SK-N-SH (cell line): ENCODE measurements around the gene SLC12A5. TPM values are rescaled to one million over a fixed set of nuclear protein-coding genes. Genes with fewer than 3 reads are reported as not detected.

Experiments used
- CTCF ChIA-PET: fragments of 300-600, 350-600 bp; formaldehyde crosslinking; extraction: SDS; loops from one replicate; lab custom pipeline; 2021; lab: Yijun Ruan, JAX
- POLR2A ChIA-PET: fragments of 350-600 bp; sonication (Branson Sonifier 250); formaldehyde crosslinking; extraction: SDS; loops from one replicate; lab custom pipeline; 2020; ENCODE audit warnings: antibody characterized with exemption, inconsistent platforms; lab: Yijun Ruan, JAX
- DNase-seq: peaks from one replicate; pipeline ENCODE4 v3.0.0; 2012
- H2AFZ ChIP-seq: fragments of 200-600 bp; sonication (generic); 2 replicates; pipeline ENCODE4 v1.8.1; 2016; ENCODE audit warnings: antibody characterized with exemption, mild to moderate bottlenecking, low read depth
- H3F3A ChIP-seq: fragments of 200-600 bp; sonication (generic); replicated peaks from 2 replicates; pipeline ENCODE3; 2016; ENCODE audit warnings: antibody characterized with exemption, mild to moderate bottlenecking; ENCODE audit not compliant: insufficient read depth
- H3K27ac ChIP-seq, 2 experiments: fragments of 200-500 bp in 1 of 2; fragments of 200-600 bp in 1 of 2; sonication (Bioruptor generic) in 1 of 2; sonication (generic), shearing (Covaris generic) in 1 of 2; 2 replicates each; pipeline versions ENCODE4 v1.5.1 to v1.6.1; 2014 to 2016; ENCODE audit warnings: low read depth in 2 of 2, inconsistent platforms in 1 of 2, low read length in 1 of 2, mild to moderate bottlenecking in 1 of 2, mixed read lengths in 1 of 2
- H3K27me3 ChIP-seq: fragments of 200-600 bp; sonication (generic), shearing (Covaris generic); 2 replicates; pipeline ENCODE4 v1.6.1; 2016; ENCODE audit warnings: mixed run types; ENCODE audit not compliant: insufficient read depth
- H3K36me3 ChIP-seq, 2 experiments: fragments of 200-500 bp in 1 of 2; fragments of 200-600 bp in 1 of 2; sonication (Bioruptor generic) in 1 of 2; sonication (generic) in 1 of 2; replicated peaks in 1 of 2; 2 replicates each; pipeline versions ENCODE3 to v1.5.1; 2014 to 2016; ENCODE audit warnings: low read length in 1 of 2, mild to moderate bottlenecking in 1 of 2; ENCODE audit not compliant: insufficient read depth in 2 of 2, control insufficient read depth in 1 of 2
- H3K4me1 ChIP-seq, 2 experiments: fragments of 200-500 bp in 1 of 2; fragments of 200-600 bp in 1 of 2; sonication (Bioruptor generic) in 1 of 2; sonication (generic), shearing (Covaris generic) in 1 of 2; 2 replicates each; pipeline versions ENCODE4 v1.5.1 to v1.6.1; 2014 to 2016; ENCODE audit warnings: low read depth in 1 of 2, low read length in 1 of 2, mixed run types in 1 of 2; ENCODE audit not compliant: insufficient read depth in 2 of 2, control insufficient read depth in 1 of 2
- H3K4me2 ChIP-seq: fragments of 200-600 bp; sonication (generic), shearing (Covaris generic); 2 replicates; pipeline ENCODE4 v1.6.1; 2017; ENCODE audit warnings: mixed run types
- H3K4me3 ChIP-seq, 2 experiments: fragments of 200-500 bp in 1 of 2; fragments of 200-600 bp in 1 of 2; sonication (Bioruptor generic) in 1 of 2; sonication (generic), shearing (Covaris generic) in 1 of 2; 2 replicates each; pipeline versions ENCODE4 v1.5.1 to v1.8.1; 2014 to 2016; ENCODE audit warnings: low read depth in 2 of 2, inconsistent platforms in 1 of 2, low read length in 1 of 2, mild to moderate bottlenecking in 1 of 2, mixed read lengths in 1 of 2, moderate library complexity in 1 of 2
- H3K79me2 ChIP-seq: fragments of 200-600 bp; sonication (generic); 2 replicates; pipeline ENCODE4 v1.8.1; 2017; ENCODE audit warnings: mild to moderate bottlenecking; ENCODE audit not compliant: insufficient read depth
- H3K9ac ChIP-seq: fragments of 200-600 bp; sonication (generic); 2 replicates; pipeline ENCODE4 v1.6.1; 2017; ENCODE audit warnings: mixed run types
- H3K9me2 ChIP-seq: fragments of 200-600 bp; sonication (generic); 2 replicates; pipeline ENCODE4 v1.6.1; 2017; ENCODE audit warnings: mixed run types
- H3K9me3 ChIP-seq: fragments of 200-600 bp; sonication (generic); 2 replicates; pipeline ENCODE4 v1.6.1; 2017; ENCODE audit warnings: mixed run types, mild to moderate bottlenecking, moderate library complexity
- H4K20me1 ChIP-seq: fragments of 200-600 bp; sonication (generic); 2 replicates; pipeline ENCODE4 v1.6.1; 2017; ENCODE audit warnings: mild to moderate bottlenecking, mixed run types; ENCODE audit not compliant: insufficient read depth
- CHD2 ChIP-seq: fragments of 150-350 bp; IDR thresholded peaks from 2 replicates; pipeline ENCODE4 v1.6.1; 2018; ENCODE audit warnings: low read length; ENCODE audit not compliant: partially characterized antibody
- EZH2phosphoT487 ChIP-seq: fragments of 200-600 bp; sonication (generic); IDR thresholded peaks from 2 replicates; pipeline ENCODE4 v1.6.1; 2017; ENCODE audit warnings: low read depth, mixed run types, mild to moderate bottlenecking, antibody characterized with exemption, moderate library complexity, borderline replicate concordance
- GABPA ChIP-seq: IDR thresholded peaks from 2 replicates; pipeline ENCODE4 v1.4.0; 2012; ENCODE audit warnings: low read depth, mild to moderate bottlenecking
- GATA2 ChIP-seq: sonication (generic); formaldehyde crosslinking; IDR thresholded peaks from 2 replicates; pipeline ENCODE4 v1.5.0; 2020; ENCODE audit warnings: mild to moderate bottlenecking, missing genetic modification reagents
- JUND ChIP-seq: IDR thresholded peaks from 2 replicates; pipeline ENCODE4 v1.4.0; 2012
- MEF2A ChIP-seq: IDR thresholded peaks from 2 replicates; pipeline ENCODE4 v1.4.0; 2012; ENCODE audit warnings: low read depth, borderline replicate concordance
- MXI1 ChIP-seq: IDR thresholded peaks from 2 replicates; pipeline ENCODE4 v1.6.1; 2012; ENCODE audit warnings: mild to moderate bottlenecking, low read depth, low read length, improper control_type of control experiment
- NFIC ChIP-seq: IDR thresholded peaks from 2 replicates; pipeline ENCODE4 v1.4.0; 2012; ENCODE audit warnings: borderline replicate concordance
- SIN3A ChIP-seq: IDR thresholded peaks from 2 replicates; pipeline ENCODE4 v1.6.1; 2012; ENCODE audit warnings: low read depth, mild to moderate bottlenecking, low read length, moderate library complexity, borderline replicate concordance
- TAF1 ChIP-seq: IDR thresholded peaks from 2 replicates; pipeline ENCODE4 v1.6.1; 2012; ENCODE audit warnings: low read depth, mild to moderate bottlenecking, low read length, moderate library complexity, borderline replicate concordance
- YY1 ChIP-seq: IDR thresholded peaks from 2 replicates; pipeline ENCODE4 v1.4.0; 2012; ENCODE audit warnings: low read depth, mild to moderate bottlenecking
- WGBS: methylation state at CpG from one replicate; pipeline ENCODE4 v1.1.6; 2017; ENCODE audit warnings: low lambda C conversion rate; 5-methylcytosine and 5-hydroxymethylcytosine counted together
- polyA plus RNA-seq, 3 experiments: library from polyadenylated mRNA; depleted of rRNA; stranded (reverse); fragments of >200 nt; gene quantifications; 2 replicates each; pipeline ENCODE4 v1.2.3, GENCODE V29; 2012
- TF ChIP-seq, protein P1 (sequence below): fragments of 150-350 bp; IDR thresholded peaks from 2 replicates; pipeline ENCODE4 v1.6.1; 2016; ENCODE audit warnings: mild to moderate bottlenecking, low read depth, low read length
- TF ChIP-seq, protein P2 (sequence below): IDR thresholded peaks from 2 replicates; pipeline ENCODE4; 2012
- TF ChIP-seq, protein P3 (sequence below): IDR thresholded peaks from 2 replicates; pipeline ENCODE4 v1.4.0; 2012; ENCODE audit warnings: low read depth, borderline replicate concordance
- TF ChIP-seq, protein P4 (sequence below): fragments of 150-350 bp; IDR thresholded peaks from 2 replicates; pipeline ENCODE4 v1.6.1; 2017; ENCODE audit warnings: antibody characterized with exemption, low read length, low read depth, borderline replicate concordance
- TF ChIP-seq, protein P5 (sequence below): IDR thresholded peaks from 2 replicates; pipeline ENCODE4 v1.4.0; 2012; ENCODE audit warnings: low read depth, borderline replicate concordance

The SLC12A5 gene
- polyA plus RNA-seq, 1 of the 3 experiments (the other 2 are of a cell fraction) = 19.9 TPM

DNA sequence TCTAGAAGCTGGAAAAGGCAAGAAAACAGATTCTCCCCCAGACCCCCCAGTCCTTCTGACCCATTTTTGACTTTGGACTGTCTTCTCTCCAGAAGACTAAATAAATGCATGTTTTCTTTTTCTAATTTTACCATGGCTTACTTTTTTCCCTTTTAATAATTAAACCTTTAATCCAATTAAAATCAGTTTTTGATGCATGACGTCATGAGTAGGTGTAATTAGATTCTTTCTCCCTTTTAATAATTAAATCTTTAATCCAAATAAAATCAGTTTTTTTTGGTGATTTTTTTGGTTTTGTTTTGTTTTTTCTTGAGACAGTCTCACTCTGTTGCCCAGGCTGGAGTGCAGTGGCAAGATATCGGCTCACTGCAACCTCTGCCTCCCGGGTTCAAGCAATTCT lies 73.9 kb downstream of the SLC12A5 start:
- H3K27me3 ChIP-seq = no peaks in the 10 kb centered on the region; the same call in 1 of the 2 replicates
- H4K20me1 ChIP-seq = no peaks in the 10 kb centered on the region
- H3K4me1 ChIP-seq = no peaks in the 10 kb centered on the region
- H3K79me2 ChIP-seq = no peaks in the 10 kb centered on the region
- no peaks in the 10 kb centered on the region for H3K36me3 ChIP-seq
- no peak overlapping the region for H3K27ac ChIP-seq
- H3K9ac ChIP-seq = no peak overlapping the region
- no peaks in the 10 kb centered on the region for H3F3A ChIP-seq
- WGBS = 19% methylated on average over 3 of the region's 3 CpGs
- no peaks in the 10 kb centered on the region for H3K9me2 ChIP-seq
- POLR2A ChIA-PET = no interaction called here
- no peak overlapping the region for H3K4me2 ChIP-seq
- no peaks in the 10 kb centered on the region for H3K9me3 ChIP-seq
- CTCF ChIA-PET = no interaction called here
- TF ChIP-seq SIN3A (no peak), GABPA (no peak), YY1 (no peak), EZH2phosphoT487 (no peak), MEF2A (no peak), NFIC (no peak)
- TF ChIP-seq, protein P1, sequence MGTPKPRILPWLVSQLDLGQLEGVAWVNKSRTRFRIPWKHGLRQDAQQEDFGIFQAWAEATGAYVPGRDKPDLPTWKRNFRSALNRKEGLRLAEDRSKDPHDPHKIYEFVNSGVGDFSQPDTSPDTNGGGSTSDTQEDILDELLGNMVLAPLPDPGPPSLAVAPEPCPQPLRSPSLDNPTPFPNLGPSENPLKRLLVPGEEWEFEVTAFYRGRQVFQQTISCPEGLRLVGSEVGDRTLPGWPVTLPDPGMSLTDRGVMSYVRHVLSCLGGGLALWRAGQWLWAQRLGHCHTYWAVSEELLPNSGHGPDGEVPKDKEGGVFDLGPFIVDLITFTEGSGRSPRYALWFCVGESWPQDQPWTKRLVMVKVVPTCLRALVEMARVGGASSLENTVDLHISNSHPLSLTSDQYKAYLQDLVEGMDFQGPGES = no peak
- H3K4me3 ChIP-seq = no peak overlapping the region
- DNase-seq = no peak
- H2AFZ ChIP-seq = no peak overlapping the region

DNA sequence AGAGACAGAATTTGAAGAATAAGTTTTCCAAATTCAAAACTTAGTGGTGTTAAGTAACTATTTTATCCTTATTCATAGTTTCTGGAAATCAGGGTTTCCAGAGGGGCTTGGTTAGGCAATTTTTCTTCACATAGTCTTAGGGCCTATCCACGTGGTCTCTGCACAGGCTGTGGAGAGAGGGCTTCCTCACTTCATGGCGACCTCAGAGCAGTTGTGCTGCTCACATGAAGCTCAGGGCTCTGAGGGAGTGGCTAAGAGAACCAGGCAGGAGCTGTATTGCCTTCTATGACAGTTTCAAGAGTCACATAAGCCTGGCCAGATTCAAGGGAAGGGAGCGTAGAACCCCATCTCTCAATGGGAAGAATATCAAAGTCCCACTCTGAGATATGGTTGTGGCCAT lies 75.2 kb downstream of the SLC12A5 start:
- Histone ChIP-seq H3K27me3 (peaks cover 4% of the 10 kb centered on the region), H3K4me3 (no peak overlapping the region), H4K20me1 (no peaks in the 10 kb centered on the region), H3K4me2 (no peak overlapping the region), H3K79me2 (no peaks in the 10 kb centered on the region), H3K9me3 (no peaks in the 10 kb centered on the region), H3K27ac (no peak overlapping the region), H3K36me3 (no peaks in the 10 kb centered on the region), H3K4me1 (no peaks in the 10 kb centered on the region), H3K9ac (no peak overlapping the region), H3F3A (no peaks in the 10 kb centered on the region), H2AFZ (no peak overlapping the region), H3K9me2 (no peaks in the 10 kb centered on the region)
- CTCF ChIA-PET = interaction anchor here (0.7 to 1.0 kb wide), 2 partner anchors 29 to 245 kb away, joined by 3 to 4 read pairs; no protein-coding TSS in a partner anchor
- DNase-seq = no peak
- TF ChIP-seq, protein P1 = no peak
- TF ChIP-seq, protein P2, sequence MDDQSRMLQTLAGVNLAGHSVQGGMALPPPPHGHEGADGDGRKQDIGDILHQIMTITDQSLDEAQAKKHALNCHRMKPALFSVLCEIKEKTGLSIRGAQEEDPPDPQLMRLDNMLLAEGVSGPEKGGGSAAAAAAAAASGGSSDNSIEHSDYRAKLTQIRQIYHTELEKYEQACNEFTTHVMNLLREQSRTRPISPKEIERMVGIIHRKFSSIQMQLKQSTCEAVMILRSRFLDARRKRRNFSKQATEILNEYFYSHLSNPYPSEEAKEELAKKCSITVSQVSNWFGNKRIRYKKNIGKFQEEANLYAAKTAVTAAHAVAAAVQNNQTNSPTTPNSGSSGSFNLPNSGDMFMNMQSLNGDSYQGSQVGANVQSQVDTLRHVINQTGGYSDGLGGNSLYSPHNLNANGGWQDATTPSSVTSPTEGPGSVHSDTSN = no peak
- TF ChIP-seq, protein P3, sequence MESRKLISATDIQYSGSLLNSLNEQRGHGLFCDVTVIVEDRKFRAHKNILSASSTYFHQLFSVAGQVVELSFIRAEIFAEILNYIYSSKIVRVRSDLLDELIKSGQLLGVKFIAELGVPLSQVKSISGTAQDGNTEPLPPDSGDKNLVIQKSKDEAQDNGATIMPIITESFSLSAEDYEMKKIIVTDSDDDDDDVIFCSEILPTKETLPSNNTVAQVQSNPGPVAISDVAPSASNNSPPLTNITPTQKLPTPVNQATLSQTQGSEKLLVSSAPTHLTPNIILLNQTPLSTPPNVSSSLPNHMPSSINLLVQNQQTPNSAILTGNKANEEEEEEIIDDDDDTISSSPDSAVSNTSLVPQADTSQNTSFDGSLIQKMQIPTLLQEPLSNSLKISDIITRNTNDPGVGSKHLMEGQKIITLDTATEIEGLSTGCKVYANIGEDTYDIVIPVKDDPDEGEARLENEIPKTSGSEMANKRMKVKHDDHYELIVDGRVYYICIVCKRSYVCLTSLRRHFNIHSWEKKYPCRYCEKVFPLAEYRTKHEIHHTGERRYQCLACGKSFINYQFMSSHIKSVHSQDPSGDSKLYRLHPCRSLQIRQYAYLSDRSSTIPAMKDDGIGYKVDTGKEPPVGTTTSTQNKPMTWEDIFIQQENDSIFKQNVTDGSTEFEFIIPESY = no peak
- TF ChIP-seq CHD2 = no peak
- TF ChIP-seq GABPA = no peak
- TF ChIP-seq, protein P4, sequence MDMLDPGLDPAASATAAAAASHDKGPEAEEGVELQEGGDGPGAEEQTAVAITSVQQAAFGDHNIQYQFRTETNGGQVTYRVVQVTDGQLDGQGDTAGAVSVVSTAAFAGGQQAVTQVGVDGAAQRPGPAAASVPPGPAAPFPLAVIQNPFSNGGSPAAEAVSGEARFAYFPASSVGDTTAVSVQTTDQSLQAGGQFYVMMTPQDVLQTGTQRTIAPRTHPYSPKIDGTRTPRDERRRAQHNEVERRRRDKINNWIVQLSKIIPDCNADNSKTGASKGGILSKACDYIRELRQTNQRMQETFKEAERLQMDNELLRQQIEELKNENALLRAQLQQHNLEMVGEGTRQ = no peak
- TF ChIP-seq JUND = no peak
- no peak for TF ChIP-seq NFIC
- no peak for TF ChIP-seq MXI1
- TF ChIP-seq TAF1 = no peak
- TF ChIP-seq, protein P5, sequence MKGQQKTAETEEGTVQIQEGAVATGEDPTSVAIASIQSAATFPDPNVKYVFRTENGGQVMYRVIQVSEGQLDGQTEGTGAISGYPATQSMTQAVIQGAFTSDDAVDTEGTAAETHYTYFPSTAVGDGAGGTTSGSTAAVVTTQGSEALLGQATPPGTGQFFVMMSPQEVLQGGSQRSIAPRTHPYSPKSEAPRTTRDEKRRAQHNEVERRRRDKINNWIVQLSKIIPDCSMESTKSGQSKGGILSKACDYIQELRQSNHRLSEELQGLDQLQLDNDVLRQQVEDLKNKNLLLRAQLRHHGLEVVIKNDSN = no peak
- TF ChIP-seq GATA2 (CRISPR knock-in tag) = no peak
- POLR2A ChIA-PET = no interaction called here
- 40% methylated on average over 2 of the region's 3 CpGs for WGBS
